Measurements from ENCODE around the gene EVL. TPM values are rescaled to one million over a fixed set of nuclear protein-coding genes. Genes with fewer than 3 reads are reported as not detected.

EVL gene
- total RNA-seq, 2 experiments from 2014 or later: 206 to 298 TPM

GRCh38 chr14:100144645-100144995, 79.4 kb downstream of the EVL start:
- no TSS peak for BruUV-seq (replicated peaks)
- POLR2A ChIA-PET: interaction anchor here (0.6 kb wide), 1 partner anchor 72 kb away, joined by 3 read pairs; no protein-coding TSS in a partner anchor
- DNase-seq (ENCODE audit: low spot score): no peak
- Histone ChIP-seq H3K4me3 (ENCODE audit: low read depth, low read length, poor library complexity, severe bottlenecking) (no peak overlapping the region), H3K4me1 (ENCODE audit: insufficient read depth, low read length, poor library complexity, severe bottlenecking) (peaks cover 22% of the 10 kb centered on the region), H3K36me3 (ENCODE audit: insufficient read depth, low read length) (peaks cover 8% of the 10 kb centered on the region; the same call in 1 of the 2 replicates), H3K79me2 (ENCODE audit: insufficient read depth, low read depth, low read length) (no peaks in the 10 kb centered on the region), H3K9me3 (ENCODE audit: low read length) (no peaks in the 10 kb centered on the region), H3K4me2 (ENCODE audit: low read length) (no peak overlapping the region), H3K27ac (ENCODE audit: low read depth, low read length, poor library complexity, severe bottlenecking) (no peak overlapping the region), H3K9me2 (ENCODE audit: insufficient read depth, low read length) (no peaks in the 10 kb centered on the region), H2AFZ (ENCODE audit: low read length) (no peak overlapping the region), H4K20me1 (ENCODE audit: insufficient read depth, low read length) (no peaks in the 10 kb centered on the region)
- CTCF ChIA-PET (ENCODE audit: unreplicated experiment): no interaction called here
- intact Hi-C loops (cut with micrococcal nuclease; ENCODE audit: unreplicated experiment): no loop called here
- TF ChIP-seq CTCF (conservative IDR thresholded peaks at IDR 0.05; ENCODE audit: low read length): no peak
- no peak for TF ChIP-seq EZH2phosphoT487 (IDR thresholded peaks at IDR 0.05; ENCODE audit: borderline replicate concordance, low read depth, low read length)

- Histone ChIP-seq H3K4me3 (ENCODE audit: low read depth, low read length, poor library complexity, severe bottlenecking) (no peak overlapping the region), H3K4me1 (ENCODE audit: insufficient read depth, low read length, poor library complexity, severe bottlenecking) (peaks cover 22% of the 10 kb centered on the region), H3K27ac (ENCODE audit: low read depth, low read length, poor library complexity, severe bottlenecking) (no peak overlapping the region), H2AFZ (ENCODE audit: low read length) (no peak overlapping the region), H3K9me2 (ENCODE audit: insufficient read depth, low read length) (no peaks in the 10 kb centered on the region), H3K79me2 (ENCODE audit: insufficient read depth, low read depth, low read length) (no peaks in the 10 kb centered on the region), H4K20me1 (ENCODE audit: insufficient read depth, low read length) (no peaks in the 10 kb centered on the region), H3K9me3 (ENCODE audit: low read length) (no peaks in the 10 kb centered on the region), H3K4me2 (ENCODE audit: low read length) (no peak overlapping the region), H3K36me3 (ENCODE audit: insufficient read depth, low read length) (0 out of 2 replicates have a peak, but pooled peaks cover 6% of the 10 kb centered on the region)
- intact Hi-C loops (cut with micrococcal nuclease; ENCODE audit: unreplicated experiment): no loop called here
- DNase-seq (ENCODE audit: low spot score): no peak
- CTCF ChIA-PET (ENCODE audit: unreplicated experiment): no interaction called here
- TF ChIP-seq EZH2phosphoT487 (IDR thresholded peaks at IDR 0.05; ENCODE audit: borderline replicate concordance, low read depth, low read length): no peak
- no peak for TF ChIP-seq CTCF (conservative IDR thresholded peaks at IDR 0.05; ENCODE audit: low read length)
- POLR2A ChIA-PET: interaction anchor here (0.6 kb wide), 1 partner anchor 71 kb away, joined by 3 read pairs; no protein-coding TSS in a partner anchor
- BruUV-seq (replicated peaks): no TSS peak
These were observed 79.9 kb downstream of the EVL start for GRCh38 chr14:100144996-100145646.

GRCh38 chr14:100145682-100146464, 80.7 kb downstream of the EVL start:
- Histone ChIP-seq H3K4me1 (ENCODE audit: insufficient read depth, low read length, poor library complexity, severe bottlenecking) (peaks cover 22% of the 10 kb centered on the region), H3K36me3 (ENCODE audit: insufficient read depth, low read length) (0 out of 2 replicates have a peak, but pooled peaks cover 6% of the 10 kb centered on the region), H3K4me2 (ENCODE audit: low read length) (no peak overlapping the region), H2AFZ (ENCODE audit: low read length) (no peak overlapping the region), H3K4me3 (ENCODE audit: low read depth, low read length, poor library complexity, severe bottlenecking) (no peak overlapping the region), H3K9me3 (ENCODE audit: low read length) (no peaks in the 10 kb centered on the region), H3K27ac (ENCODE audit: low read depth, low read length, poor library complexity, severe bottlenecking) (no peak overlapping the region), H3K79me2 (ENCODE audit: insufficient read depth, low read depth, low read length) (no peaks in the 10 kb centered on the region), H4K20me1 (ENCODE audit: insufficient read depth, low read length) (no peaks in the 10 kb centered on the region), H3K9me2 (ENCODE audit: insufficient read depth, low read length) (no peaks in the 10 kb centered on the region)
- ChIA-PET CTCF (ENCODE audit: unreplicated experiment) (no interaction called here), POLR2A (no interaction called here)
- no peak for DNase-seq (ENCODE audit: low spot score)
- BruUV-seq (replicated peaks): no TSS peak
- intact Hi-C loops (cut with micrococcal nuclease; ENCODE audit: unreplicated experiment): loop anchor here (2.0 kb wide), 1 partner anchor 47 kb away; no protein-coding TSS in a partner anchor
- TF ChIP-seq CTCF (conservative IDR thresholded peaks at IDR 0.05; ENCODE audit: low read length) (no peak), EZH2phosphoT487 (IDR thresholded peaks at IDR 0.05; ENCODE audit: borderline replicate concordance, low read depth, low read length) (no peak)
